Tibial artery (tissue), 4 donors: ENCODE results near the gene EP400.

Experiments
- DNase-seq, 2 donors: peaks; one replicate each; pipeline ENCODE4 v3.0.0-alpha.2; 2019
- H3K27ac ChIP-seq, 2 donors: fragments of 200-600 bp; sonication (generic) in 1 of 2; 1 replicate in 1 of 2; 2 replicates in 1 of 2; pipeline ENCODE4 v1.5.1; 2018 to 2019; ENCODE audit warnings: mild to moderate bottlenecking in 1 of 2
- H3K27me3 ChIP-seq, 2 donors: fragments of 200-600 bp; sonication (generic) in 1 of 2; one replicate each; pipeline versions ENCODE4 v1.5.1 to v1.6.0; 2016 to 2019
- H3K36me3 ChIP-seq, 3 donors: fragments of 200-600 bp; sonication (generic) in 2 of 3; one replicate each; pipeline ENCODE4 v1.5.1; 2016 to 2019; ENCODE audit warnings: mild to moderate bottlenecking in 2 of 3
- H3K4me1 ChIP-seq, 4 donors: fragments of 200-600 bp; sonication (generic) in 2 of 4; 1 replicate in 3 of 4; 2 replicates in 1 of 4; pipeline ENCODE4 v1.5.1; 2016 to 2019
- H3K4me3 ChIP-seq, 2 donors: fragments of 200-600 bp; sonication (generic) in 1 of 2; 1 replicate in 1 of 2; 2 replicates in 1 of 2; pipeline ENCODE4 v1.5.1; 2018 to 2019; ENCODE audit warnings: mild to moderate bottlenecking in 2 of 2
- H3K9me3 ChIP-seq, 3 donors: fragments of 200-600 bp; sonication (generic) in 1 of 3; one replicate each; pipeline ENCODE4 v1.5.1; 2016 to 2019
- intact Hi-C: fragments of 100-400 bp; cut with DNase I; formaldehyde crosslinking; loops from one replicate; pipeline ENCODE4 v1.15.0; 2023; ENCODE audit warnings: low total_unique reads
- TF ChIP-seq, protein P1 (sequence below), 2 experiments: fragments of 200-600 bp in 1 of 2; fragments of 450-650 bp in 1 of 2; IDR thresholded peaks; one replicate each; pipeline ENCODE4 v1.5.1; 2017 to 2019; ENCODE audit warnings: antibody characterized with exemption in 2 of 2, mild to moderate bottlenecking in 1 of 2, moderate library complexity in 1 of 2

Gene EP400

DNA sequence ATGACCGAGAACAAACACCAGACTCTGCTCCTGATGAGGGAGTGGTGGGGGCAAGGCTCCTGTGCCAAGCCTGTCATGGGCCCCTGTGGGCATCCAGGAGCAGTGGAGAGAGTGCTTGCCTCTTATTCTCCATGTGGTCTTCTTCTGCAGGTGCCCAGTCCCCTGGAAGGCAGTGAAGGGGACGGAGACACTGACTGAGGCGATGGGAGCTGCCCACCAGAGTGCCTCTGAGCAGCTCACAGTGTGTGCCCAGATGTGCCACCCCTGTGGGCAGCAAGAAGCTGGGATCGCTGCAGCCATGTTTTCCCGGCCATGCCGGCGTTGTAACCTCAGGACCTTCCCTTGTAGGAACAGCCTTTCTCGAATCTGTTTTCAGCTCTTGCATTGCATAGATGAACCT lies 6.4 kb upstream of the EP400 start:
- peaks cover 19 to 65% (median 41%) of the 10 kb centered on the region in 3 donors for H3K36me3 ChIP-seq
- H3K27ac ChIP-seq, result no peak overlapping the region
- TF ChIP-seq, protein P1, sequence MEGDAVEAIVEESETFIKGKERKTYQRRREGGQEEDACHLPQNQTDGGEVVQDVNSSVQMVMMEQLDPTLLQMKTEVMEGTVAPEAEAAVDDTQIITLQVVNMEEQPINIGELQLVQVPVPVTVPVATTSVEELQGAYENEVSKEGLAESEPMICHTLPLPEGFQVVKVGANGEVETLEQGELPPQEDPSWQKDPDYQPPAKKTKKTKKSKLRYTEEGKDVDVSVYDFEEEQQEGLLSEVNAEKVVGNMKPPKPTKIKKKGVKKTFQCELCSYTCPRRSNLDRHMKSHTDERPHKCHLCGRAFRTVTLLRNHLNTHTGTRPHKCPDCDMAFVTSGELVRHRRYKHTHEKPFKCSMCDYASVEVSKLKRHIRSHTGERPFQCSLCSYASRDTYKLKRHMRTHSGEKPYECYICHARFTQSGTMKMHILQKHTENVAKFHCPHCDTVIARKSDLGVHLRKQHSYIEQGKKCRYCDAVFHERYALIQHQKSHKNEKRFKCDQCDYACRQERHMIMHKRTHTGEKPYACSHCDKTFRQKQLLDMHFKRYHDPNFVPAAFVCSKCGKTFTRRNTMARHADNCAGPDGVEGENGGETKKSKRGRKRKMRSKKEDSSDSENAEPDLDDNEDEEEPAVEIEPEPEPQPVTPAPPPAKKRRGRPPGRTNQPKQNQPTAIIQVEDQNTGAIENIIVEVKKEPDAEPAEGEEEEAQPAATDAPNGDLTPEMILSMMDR (IDR thresholded peaks at IDR 0.05), result no peak
- intact Hi-C loops, result no loop called here
- no peaks in the 10 kb centered on the region for H3K9me3 ChIP-seq
- H3K4me3 ChIP-seq, result no peak overlapping the region
- H3K4me1 ChIP-seq, result peaks cover 0 to 7% (median 0%) of the 10 kb centered on the region in 4 donors
- no peaks in the 10 kb centered on the region for H3K27me3 ChIP-seq
- peak in 1 of 2 donors; percentile 29 for DNase-seq

DNA sequence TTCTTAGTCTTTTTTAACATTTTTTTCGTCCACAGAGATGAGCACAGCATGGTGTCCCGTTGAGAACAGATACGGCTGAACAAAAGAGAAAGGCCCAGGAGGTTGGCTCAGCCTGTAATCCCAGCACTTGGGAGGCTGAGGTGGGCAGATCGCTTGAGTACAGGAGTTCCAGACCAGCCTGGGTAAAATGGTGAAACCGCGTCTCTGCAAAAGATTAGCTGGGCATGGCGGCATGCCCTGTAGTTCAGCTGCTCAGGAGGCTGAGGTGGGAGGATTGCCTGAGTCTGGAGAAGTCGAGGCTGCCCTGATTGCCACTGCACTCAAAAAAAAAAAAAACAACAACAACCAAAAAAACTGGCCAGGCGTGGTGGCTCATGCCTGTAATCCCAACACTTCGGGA lies 5.9 kb upstream of the EP400 start:
- Histone ChIP-seq H3K4me1 (peaks cover 0 to 9% (median under 1%) of the 10 kb centered on the region in 4 donors), H3K36me3 (peaks cover 19 to 61% (median 41%) of the 10 kb centered on the region in 3 donors), H3K9me3 (no peaks in the 10 kb centered on the region), H3K27ac (no peak overlapping the region), H3K4me3 (no peak overlapping the region), H3K27me3 (no peaks in the 10 kb centered on the region)
- intact Hi-C loops, result no loop called here
- TF ChIP-seq, protein P1 (IDR thresholded peaks at IDR 0.05), result no peak
- peak in 1 of 2 donors; percentile 24 for DNase-seq

DNA sequence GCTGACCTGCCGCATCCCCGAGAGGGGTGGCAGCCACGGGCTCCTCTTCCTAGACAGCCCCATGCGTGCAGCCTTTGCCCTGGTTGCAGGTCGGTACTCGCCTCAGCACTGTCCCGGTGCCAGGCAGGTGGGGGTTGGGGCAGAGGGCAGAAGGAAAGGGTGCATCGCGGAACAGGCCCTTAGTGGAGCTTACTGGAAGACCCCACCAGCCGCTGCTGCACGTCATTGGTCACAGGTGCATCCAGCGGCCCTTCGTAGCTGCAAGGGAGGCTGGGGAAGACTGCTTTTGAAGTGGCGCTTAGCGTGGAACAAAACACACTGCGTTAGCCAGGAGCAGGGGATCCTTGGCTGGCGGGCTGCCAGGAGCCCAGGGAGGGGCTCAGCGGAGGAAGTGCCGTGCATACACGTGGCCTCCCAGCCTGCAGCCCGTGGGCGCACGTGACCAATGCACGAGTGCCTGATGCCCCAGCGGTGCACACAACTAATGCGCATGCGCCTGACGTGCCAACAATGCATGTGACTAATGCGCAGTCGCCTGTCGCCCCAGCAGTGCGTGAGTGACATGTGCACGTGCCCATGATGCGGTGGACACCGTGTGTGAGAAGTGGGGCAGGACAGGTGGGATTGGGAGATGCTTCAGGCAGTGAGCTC lies 5.0 kb upstream of the EP400 start:
- DNase-seq, result peak in 1 of 2 donors; percentile 63
- intact Hi-C loops, result loop anchor here (5.0 kb wide), 1 partner anchor 47 kb away; no protein-coding TSS in a partner anchor
- H3K36me3 ChIP-seq, result peaks cover 16 to 52% (median 32%) of the 10 kb centered on the region in 3 donors
- no peak overlapping the region for H3K4me3 ChIP-seq
- TF ChIP-seq, protein P1 (IDR thresholded peaks at IDR 0.05), result no peak
- no peaks in the 10 kb centered on the region for H3K27me3 ChIP-seq
- peaks cover 0 to 14% (median 3%) of the 10 kb centered on the region in 4 donors for H3K4me1 ChIP-seq
- no peak overlapping the region for H3K27ac ChIP-seq
- H3K9me3 ChIP-seq, result no peaks in the 10 kb centered on the region

DNA sequence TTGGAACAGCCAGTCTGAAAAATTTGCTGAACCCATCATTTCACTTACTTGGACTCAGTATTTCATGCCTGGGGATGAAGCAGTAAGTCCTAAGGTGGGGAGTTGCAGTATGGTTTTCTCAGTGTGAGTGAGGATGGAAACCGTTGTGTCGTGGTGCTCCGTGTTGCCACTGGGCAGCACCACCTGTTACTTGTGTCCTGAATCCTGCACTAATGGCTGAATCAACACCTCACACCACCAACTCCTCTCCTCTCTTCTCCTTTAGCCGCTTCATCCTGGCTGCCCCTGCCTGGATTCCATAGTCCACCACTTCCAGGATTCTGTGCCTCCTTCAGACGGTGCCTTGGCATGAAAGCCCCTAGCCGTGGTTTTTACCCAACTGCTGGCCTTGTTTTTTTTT lies 3.0 kb upstream of the EP400 start:
- Histone ChIP-seq H3K27me3 (no peaks in the 10 kb centered on the region), H3K4me3 (no peak overlapping the region), H3K27ac (no peak overlapping the region), H3K36me3 (peaks cover 11 to 34% (median 17%) of the 10 kb centered on the region in 3 donors), H3K4me1 (peaks cover 0 to 27% (median 14%) of the 10 kb centered on the region in 4 donors), H3K9me3 (no peaks in the 10 kb centered on the region)
- peak in 1 of 2 donors; percentile 33 for DNase-seq
- intact Hi-C loops, result loop anchor here (5.0 kb wide), 1 partner anchor 49 kb away; no protein-coding TSS in a partner anchor
- TF ChIP-seq, protein P1 (IDR thresholded peaks at IDR 0.05), result no peak

DNA sequence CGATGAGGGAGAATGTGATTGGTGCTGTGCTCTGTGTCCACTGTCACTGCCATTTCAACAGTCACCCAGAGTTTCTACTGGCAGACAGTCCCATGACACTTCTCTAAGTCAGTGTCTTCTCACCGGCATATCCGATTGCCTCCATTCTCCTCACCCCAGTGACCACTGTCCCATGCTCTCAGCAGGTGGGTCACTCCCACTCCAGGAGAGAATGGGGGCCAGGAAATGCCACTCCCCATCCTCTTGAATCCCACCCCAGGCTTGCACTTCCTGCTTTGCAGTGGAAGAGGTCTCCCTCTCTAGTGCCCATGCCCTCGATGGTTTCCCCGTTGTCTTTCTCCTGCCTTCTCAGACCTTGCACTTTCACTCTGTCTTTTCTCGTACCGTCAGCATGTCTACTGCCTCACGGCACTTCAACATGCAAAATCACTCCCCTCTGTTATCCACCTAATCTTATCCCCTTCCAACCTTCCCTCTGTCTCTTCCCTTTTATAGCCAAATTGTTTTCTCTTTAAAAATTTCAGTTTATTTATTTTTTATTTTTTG lies 2.2 kb upstream of the EP400 start:
- H3K4me1 ChIP-seq, result peaks cover 0 to 35% (median 18%) of the 10 kb centered on the region in 4 donors
- H3K27ac ChIP-seq, result peak overlapping the region in 1 of 2 donors; percentile 86
- TF ChIP-seq, protein P1 (IDR thresholded peaks at IDR 0.05), result no peak
- no peak overlapping the region for H3K4me3 ChIP-seq
- H3K27me3 ChIP-seq, result no peaks in the 10 kb centered on the region
- intact Hi-C loops, result loop anchor here (5.0 kb wide), 1 partner anchor 50 kb away; no protein-coding TSS in a partner anchor
- peaks cover 8 to 26% (median 9%) of the 10 kb centered on the region in 3 donors for H3K36me3 ChIP-seq
- peak in 1 of 2 donors; percentile 46 for DNase-seq
- no peaks in the 10 kb centered on the region for H3K9me3 ChIP-seq
